HG03457 (cell line): Measurements from ENCODE around the gene CIB4.
"Not testable (repeated sequence)": the region's sequence is repeated elsewhere in the genome, so short reads cannot be mapped to it uniquely, and the experiment has no call there.

Experiments
- ATAC-seq: cut with Tn5 transposase; IDR thresholded peaks from one replicate; pipeline ENCODE4 v1.9.1; 2021; ENCODE audit warnings: moderate number of reproducible peaks; ENCODE audit not compliant: unreplicated experiment

CIB4 gene

GRCh38 chr2:26571316-26571715 lies 69.8 kb downstream of the CIB4 start:
- no peak for ATAC-seq

DNA sequence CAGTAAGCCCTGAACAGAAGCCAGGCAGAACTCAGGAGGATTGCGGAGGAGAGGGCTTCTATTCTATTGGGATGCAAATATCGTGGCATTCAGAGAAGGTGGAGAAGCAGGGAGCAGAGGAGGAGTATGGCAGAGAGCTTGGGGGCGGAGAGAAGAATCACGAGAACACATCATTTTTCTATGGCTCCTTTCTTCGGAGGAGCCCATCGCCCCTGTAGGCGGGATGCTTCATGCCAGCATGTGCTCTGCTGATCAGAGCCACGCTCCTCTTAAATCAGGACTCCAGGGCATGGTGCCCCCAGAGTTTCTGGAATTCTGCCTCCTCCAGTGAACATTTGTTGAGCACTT lies 71.1 kb downstream of the CIB4 start:
- ATAC-seq: no peak

DNA sequence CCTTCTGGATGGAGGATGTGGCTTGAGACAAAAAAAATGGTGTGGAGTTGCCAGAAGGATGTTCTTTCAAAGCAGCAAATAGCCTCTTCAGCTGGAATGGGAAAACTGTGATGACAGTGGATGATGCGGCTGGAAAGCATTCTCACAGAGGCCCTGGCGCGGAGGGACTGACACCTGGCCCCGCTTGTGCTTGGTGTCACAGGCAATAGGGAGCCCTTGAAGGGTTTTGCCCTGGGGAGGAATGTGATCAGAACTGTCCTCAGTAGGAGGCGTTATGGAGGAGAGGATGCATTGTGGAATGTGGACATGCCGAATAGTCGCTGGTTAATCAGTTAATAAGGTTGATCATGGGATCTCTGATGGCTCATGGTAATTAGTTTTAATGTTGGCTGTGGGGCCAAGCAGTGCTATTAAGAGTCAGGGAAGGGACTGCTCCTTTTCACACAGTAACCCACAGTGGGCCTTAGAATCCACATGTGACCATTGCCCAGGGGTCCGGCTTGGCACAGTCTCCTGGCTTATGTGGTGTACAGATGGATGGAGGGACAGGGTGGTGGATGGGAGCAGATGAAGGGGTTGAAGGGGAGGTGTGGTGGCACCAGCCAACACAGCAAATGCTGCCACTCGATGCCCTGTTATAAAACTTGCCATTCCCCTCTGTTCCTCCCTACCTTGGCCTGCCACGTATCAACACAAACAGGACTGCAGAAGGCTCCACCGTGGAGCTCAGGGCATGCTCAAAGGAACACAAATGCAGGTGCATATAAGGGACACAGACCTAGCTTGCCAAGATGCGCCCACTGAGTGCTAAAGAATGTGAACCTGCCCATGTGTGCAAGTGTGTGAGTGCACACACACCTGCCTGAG lies 71.7 kb downstream of the CIB4 start:
- ATAC-seq: no peak

- ATAC-seq: no peak
Observed at GRCh38 chr2:26568076-26568890, 72.9 kb downstream of the CIB4 start.

DNA sequence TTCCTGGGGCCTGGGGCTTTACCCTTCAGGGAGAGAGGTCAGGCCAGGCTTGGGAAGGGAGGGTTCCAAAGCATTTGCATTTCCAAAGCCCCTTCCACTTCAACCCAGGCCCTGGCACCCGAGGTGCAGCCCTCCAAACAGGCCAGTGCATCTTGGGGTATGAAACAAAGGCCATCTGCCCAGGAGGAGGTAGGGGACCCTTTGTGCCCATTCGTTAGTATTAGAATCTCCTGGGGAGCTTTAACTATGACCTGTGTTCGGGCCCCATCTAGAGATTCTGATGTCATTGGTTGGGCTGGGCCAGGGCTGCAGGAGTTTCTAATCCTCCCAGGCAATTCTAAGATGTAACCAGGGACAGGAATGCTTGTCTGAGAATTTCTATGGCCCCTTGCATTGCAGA lies 73.6 kb downstream of the CIB4 start:
- no peak for ATAC-seq

GRCh38 chr2:26566731-26567130 lies 74.4 kb downstream of the CIB4 start:
- not testable (repeated sequence) for ATAC-seq

GRCh38 chr2:26566081-26566375 lies 75.1 kb downstream of the CIB4 start:
- ATAC-seq: no peak

DNA sequence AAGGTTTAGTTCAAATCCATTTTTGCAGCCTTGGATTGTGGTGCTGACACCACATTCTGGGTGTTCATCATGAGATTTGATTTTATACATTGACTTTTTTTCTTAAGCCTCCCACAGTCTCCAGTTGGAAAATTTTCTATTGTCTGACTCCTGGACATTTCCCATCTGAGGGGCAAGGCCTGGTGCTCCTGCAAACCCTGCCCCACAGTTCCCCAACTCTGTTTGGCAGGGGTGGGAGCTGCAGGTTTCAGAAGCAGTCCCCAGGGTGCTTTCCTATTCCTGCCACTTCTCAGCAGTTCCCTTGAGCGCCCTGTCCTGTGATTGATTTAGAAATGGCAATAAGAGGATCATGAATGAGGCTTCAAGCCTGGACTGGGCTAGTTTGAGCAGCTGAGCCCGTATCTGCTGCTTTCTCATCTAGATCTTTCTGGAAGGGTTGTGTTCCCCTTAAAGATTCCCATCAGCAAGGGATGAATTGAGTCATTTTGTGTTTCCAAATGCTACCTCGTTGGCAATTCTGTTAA lies 77.0 kb downstream of the CIB4 start:
- no peak for ATAC-seq

DNA sequence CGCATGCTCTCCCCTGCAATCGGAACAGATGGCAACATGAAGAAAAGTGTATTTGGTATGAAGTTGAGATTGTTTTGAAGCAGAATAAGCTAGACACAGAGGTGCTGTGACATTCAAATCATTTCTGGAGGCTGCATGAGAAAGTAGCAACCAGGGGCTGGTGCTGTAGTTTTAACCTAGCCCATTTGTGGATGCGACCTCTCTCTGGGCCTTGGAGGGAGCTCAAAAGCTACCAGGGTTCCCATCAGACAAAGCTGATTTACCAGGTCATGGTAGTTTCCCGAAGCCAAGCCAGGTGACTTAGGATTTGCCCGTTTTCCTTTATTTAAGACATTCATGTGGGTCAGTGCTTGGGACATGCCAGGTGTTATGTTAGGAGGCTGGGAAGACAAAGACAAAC lies 77.5 kb downstream of the CIB4 start:
- no peak for ATAC-seq

GRCh38 chr2:26562811-26563645 lies 78.1 kb downstream of the CIB4 start:
- no peak for ATAC-seq

GRCh38 chr2:26561918-26562810 lies 79.0 kb downstream of the CIB4 start:
- no peak for ATAC-seq

GRCh38 chr2:26561376-26561775 lies 79.8 kb downstream of the CIB4 start:
- no peak for ATAC-seq

DNA sequence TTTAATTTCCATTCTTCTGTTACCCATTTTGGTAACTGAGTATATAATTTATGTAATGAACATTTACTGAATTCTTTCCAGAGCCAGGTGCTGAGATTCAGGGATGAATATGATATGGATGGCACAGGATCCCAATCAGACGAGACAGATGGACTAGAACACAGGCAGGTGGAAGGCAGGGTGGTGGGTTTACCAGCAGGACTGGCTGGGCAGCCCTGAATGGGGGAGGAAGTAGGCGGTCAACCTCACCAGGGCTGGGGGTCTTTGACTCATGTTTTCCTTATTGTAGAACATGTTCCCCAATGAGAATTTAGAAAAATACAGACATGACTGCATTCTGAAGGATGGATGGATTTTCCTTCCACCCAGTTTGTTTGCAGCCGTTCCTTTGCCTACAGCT lies 80.3 kb downstream of the CIB4 start:
- no peak for ATAC-seq

- ATAC-seq: no peak
Observed at GRCh38 chr2:26559556-26559955, 81.6 kb downstream of the CIB4 start.

- no peak for ATAC-seq
Observed at GRCh38 chr2:26559044-26559405, 82.1 kb downstream of the CIB4 start.

GRCh38 chr2:26558271-26559043 lies 82.7 kb downstream of the CIB4 start:
- no peak for ATAC-seq

DNA sequence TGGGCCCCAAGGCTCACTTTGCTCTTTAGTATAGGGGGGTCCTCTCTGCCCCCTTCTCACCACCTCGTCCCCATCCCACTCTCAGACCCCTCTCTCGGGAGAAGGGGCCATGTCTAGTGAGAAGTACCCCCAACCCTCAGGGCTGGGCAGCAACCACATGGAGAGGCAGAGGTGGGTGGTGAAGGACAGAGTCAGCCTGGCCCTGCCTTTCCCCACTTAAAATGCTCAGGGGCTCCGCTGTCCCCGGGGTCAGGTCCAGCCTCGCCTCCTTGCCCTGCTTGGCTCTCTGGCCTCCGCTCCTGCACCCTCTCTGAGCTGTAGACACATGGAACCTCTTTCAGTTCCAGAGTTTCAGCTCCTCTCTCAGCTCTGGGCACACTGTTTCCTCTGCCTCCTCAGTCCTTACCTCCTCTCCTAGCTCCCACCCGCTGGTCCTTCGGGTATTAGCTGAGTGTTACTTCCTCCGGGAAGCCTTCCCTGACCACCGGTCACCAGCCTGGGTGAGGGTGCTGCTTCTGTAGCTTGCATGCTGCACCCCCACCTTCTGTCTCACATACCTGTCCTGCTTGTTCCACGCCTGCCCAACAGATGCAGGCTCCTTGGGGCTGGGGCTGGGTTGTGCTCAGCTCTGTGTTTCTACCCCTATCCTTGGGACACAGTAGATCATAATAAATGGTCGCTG lies 83.8 kb downstream of the CIB4 start:
- no peak for ATAC-seq

DNA sequence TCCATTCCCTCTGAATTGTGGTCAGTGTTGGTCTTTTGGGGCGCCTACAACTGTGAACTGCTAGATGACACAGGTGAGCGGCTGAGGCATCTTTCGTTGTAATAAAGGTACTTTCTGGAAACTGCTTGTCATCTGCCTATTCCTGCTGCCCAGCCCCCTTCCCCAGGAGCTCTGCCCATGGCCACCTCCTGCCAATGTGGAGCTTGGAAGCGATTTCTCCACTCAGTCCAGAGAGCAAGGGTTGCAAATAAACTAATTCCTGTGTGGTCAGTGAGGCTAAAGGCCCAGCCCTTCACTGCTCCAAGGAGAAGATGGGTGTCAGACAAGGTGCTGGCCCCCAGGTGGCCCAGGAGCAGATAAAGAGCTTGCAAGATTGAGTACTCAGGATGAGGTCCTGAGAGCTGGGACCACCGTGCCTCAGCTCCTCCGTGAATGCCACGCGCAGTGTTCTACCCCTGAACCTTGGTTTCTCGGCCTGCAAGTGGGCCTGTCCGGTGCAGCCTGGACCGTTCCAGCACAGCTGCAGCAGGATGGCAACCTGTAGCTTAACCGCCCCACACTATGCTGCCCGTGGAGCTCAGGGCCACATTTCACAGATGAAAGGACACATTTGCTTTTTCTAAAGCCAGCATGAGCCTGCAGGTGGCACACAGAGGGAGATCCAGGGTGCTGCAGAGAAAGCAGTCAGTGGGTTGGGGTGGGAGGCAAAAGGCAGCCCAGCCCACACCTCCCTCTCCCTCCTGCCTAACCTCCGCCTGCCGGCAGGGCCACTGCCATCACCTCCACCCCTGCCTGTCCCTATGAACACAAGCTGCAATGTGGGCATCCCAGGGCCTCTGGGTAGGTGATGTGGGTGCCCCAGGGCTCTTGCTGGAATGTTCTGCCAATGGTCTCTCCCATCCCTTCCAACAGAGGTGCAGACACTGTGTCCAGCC lies 84.6 kb downstream of the CIB4 start:
- ATAC-seq: no peak
